GM21528 (cell line): Measurements from ENCODE around the gene SPA17.

Experiments used
- ATAC-seq: cut with Tn5 transposase; IDR thresholded peaks from one replicate; pipeline ENCODE4 v1.9.1; 2021; ENCODE audit warnings: mild to moderate bottlenecking, moderate library complexity; ENCODE audit not compliant: unreplicated experiment, low FRiP score

SPA17 gene

DNA sequence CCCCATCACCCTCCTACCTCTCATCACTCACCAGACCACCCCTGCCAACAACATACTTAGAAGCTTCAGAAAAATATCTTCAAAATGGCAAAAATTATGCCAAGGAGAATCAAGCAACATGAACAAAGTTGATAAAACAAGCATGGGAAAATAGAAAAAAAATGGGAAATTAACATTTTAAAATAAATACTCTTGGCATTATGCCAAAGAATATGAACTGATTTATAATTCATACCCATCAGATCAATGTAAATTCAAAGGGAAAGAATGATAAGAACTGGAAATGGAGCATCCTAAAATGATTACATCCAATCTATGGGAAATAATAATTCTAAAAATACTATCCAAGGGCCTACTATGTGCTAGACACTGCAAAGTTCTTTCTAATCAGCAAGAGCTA, 12.2 kb upstream of the SPA17 start:
- ATAC-seq = no peak

- ATAC-seq = no peak
Measured at GRCh38 chr11:124662106-124662505, 11.6 kb upstream of the SPA17 start.

DNA sequence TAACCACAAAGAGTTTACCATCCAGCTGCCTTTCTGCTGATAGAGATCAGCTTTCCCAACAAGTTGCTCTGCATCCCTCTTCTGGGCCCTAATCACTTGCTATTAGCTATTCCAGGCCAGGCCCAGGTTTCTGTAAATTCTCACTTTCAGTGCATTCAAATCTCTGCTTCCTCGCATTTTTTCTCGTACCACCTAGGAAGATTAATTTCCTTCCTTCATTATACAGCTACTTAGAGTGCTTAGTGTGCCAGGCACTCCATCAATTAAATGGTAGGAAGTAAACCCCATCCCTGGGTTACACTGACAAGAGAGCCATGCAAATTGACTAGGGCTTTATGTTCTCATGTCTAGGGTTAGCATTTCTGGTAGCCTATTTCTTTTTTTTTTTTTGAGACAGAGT, 9.8 kb upstream of the SPA17 start:
- ATAC-seq = no peak

GRCh38 chr11:124667601-124668000, 6.1 kb upstream of the SPA17 start:
- no peak for ATAC-seq

DNA sequence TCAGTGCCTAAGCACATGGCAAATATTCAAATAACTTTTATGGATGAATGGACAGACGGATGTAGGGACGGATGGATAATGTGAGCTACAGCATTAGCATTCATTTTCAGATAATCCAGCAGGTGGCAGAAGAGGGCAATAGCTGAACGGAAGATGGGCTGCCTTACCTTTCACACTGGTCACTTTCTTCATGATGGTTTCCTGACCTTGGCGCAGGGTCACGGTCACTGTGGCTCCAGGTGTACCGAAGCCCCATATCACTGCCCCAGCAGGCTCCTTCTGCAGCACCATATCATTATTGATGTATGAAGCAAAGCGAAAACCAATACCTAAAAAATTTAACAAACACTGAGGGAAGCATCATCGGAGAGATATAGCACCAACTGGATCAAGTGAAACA, 4.5 kb upstream of the SPA17 start:
- peak; percentile 30 for ATAC-seq

DNA sequence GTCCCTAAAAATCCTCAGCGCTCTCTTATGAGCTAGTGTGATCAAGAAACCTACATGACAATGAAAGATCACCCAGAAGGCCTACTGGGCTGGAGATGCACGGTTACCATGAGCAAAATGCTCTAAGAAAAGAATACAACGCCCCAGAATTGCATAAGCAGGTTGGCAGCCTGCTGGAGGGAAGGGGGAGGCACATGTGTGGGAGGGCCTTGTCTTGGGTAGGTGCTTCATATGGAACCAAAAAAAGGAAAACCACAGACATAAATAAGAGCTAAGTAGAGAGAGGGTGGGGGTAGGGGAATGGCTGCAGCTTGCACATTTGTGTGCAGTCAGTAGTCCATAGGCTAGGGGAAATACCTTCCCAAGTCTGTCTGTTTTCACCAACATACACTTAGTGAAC, 3.0 kb upstream of the SPA17 start:
- ATAC-seq = no peak

GRCh38 chr11:124672536-124673215, 1.0 kb upstream of the SPA17 start:
- ATAC-seq = peak; percentile 5

GRCh38 chr11:124674168-124674517, 439 bp downstream of the SPA17 start:
- ATAC-seq = no peak

GRCh38 chr11:124674571-124674970, 867 bp downstream of the SPA17 start:
- no peak for ATAC-seq

GRCh38 chr11:124676386-124676785, 2.7 kb downstream of the SPA17 start:
- no peak for ATAC-seq

- no peak for ATAC-seq
Measured at GRCh38 chr11:124678416-124678815, 4.7 kb downstream of the SPA17 start.

DNA sequence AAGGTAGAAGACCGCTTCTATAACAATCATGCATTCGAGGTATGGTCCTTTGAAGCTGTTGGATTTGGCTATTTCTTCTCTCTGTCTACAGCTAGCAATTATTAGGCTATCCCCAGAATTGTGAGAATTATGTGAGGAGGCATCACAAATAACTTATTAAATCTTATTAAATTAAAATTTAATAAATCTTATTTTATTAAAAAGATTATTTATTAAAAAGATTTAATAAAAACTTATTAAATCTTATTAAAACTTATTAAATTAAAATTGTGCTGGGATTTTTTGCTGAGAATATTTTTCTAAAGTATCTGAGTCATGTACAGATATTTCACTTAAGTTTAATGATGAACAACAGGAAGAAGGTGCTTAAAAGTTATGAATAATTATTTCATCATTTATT, 7.7 kb downstream of the SPA17 start:
- ATAC-seq = no peak

GRCh38 chr11:124682443-124682842, 8.7 kb downstream of the SPA17 start:
- ATAC-seq = no peak

DNA sequence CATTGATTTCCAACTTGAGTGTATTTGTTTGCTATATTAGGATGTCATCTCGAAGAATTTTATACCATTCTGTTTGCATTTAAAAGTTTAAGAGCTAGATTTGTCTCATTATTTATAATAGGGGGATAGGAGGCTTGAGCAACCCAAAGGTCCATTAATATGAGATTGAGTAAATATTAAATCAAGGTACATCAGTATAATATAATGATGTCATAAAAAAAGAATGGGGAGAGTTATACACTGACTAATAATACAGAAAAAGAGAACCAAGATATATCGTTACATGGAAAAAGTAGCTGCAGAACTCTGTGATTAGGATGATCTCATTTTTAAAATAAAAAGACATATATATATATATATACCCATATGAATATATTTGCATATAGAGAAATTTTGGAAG, 19.4 kb downstream of the SPA17 start:
- no peak for ATAC-seq

GRCh38 chr11:124699547-124699946, 25.8 kb downstream of the SPA17 start:
- ATAC-seq = no peak

GRCh38 chr11:124700028-124700427, 26.3 kb downstream of the SPA17 start:
- no peak for ATAC-seq

DNA sequence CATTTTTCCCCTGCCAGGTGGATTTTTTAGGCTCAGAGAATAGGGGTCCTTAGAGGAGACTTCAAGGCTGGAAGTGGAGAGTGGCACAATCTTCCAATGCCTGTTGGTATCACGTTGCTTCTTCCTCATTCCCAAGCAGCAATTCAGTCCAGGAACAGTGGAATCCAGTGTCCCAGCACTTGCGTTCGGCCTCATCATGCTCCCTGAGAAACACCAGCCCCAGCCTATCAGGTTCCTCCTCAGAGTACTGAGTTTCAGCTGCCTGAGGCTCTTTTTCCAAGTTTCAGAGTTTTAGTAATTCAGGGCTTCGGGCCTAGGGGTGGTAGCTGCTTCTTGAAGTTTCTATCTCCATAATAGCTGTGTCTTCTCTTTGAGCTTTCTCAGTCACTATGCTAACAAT, 34.1 kb downstream of the SPA17 start:
- no peak for ATAC-seq

- no peak for ATAC-seq
Measured at GRCh38 chr11:124712392-124712791, 38.7 kb downstream of the SPA17 start.

DNA sequence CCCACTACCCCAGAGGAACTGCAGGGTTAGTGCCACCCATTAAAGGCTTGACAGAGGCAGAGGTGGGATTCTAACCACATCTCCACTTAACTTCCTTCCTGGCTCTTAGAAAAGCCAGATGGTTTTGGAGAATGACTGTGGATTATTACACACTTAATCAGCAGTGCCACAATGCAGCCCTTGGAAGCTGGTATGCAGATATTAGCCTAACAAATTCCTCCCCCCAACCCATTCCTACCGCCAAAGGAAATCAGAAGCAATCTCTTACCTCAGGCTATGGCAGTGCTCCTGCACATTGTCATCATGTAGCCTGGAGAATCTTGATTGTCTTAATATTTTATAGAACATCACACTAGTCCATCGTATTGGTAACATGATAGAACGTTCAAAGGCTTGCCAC, 42.9 kb downstream of the SPA17 start:
- ATAC-seq = no peak

DNA sequence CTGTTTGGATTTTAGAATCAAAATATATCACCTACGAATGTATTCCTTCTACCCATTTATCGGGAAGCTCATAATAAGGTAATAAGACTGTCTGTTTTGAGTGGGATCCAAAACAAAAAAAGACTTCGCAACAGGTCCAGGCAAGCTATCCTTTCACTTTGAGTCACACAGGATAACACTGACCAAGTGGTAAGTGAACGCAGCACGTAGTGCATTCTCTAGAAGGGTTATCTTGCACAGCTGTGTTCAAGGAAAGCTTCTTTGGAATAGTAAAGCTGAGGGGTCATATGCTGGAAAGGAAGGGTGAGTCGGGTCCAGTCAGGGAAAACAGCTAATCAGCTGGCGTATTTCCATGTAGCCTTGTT, 43.7 kb downstream of the SPA17 start:
- ATAC-seq = no peak

DNA sequence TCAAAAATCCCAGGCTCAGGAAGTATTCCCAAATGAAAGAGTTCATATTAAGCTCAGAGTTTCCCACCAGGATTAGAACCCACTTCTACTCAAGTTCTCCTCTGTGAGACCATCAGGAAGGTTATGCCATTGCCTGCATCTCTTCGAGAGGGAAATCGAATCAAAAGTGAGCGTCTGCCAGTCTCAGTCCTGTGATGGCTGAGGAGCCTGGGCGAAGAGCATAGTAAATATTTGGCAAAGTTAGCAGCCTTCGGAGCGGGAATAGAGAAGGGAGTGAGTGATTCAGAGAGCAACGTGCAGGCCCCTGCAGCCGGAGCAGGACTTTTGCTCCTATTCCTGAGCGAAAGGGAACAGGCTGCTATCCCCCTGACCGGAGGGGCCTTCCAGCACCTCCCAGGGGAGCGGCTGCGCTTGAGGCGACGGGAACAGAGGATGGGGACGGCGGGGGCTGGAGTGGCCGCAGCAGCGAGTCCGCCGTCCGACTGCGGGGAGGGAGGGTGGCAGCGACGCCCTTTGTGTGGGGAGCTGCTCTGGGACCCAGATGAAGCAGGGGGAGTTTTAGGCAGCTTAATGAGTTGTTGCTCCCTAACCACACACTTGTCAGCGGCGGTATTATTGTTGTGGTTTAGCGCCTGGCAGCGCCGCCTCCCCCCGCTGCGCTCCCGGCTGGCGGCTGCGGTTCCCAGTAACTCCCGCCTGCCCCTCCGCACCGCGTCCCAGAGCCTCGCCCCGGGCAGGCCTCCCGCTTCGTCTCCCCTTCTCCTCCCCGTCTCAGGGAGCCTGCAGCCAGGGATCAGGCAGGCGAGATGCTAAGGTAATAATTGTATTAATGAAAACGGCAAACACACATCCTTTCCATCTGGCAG, 44.3 kb downstream of the SPA17 start:
- no peak for ATAC-seq

- no peak for ATAC-seq
Measured at GRCh38 chr11:124718801-124719200, 45.1 kb downstream of the SPA17 start.
